ENCODE results near the gene OSBPL2.

OSBPL2 gene

GRCh38 chr20:62275219-62275618, 36.9 kb downstream of the OSBPL2 start:
- TF ChIP-seq CTCF (IDR thresholded peaks at IDR 0.05; ENCODE audit: low read depth, low read length), result no peak
- DNase-seq (ENCODE audit: low read depth, low spot score), result no peak
- in situ Hi-C loops (cut with HindIII; ENCODE audit: low sequenced_read_pairs), result no loop called here
- H3K4me3 ChIP-seq (ENCODE audit: low read depth, low read length), result no peak overlapping the region

- DNase-seq (ENCODE audit: low read depth, low spot score), result no peak
- in situ Hi-C loops (cut with HindIII; ENCODE audit: low sequenced_read_pairs), result no loop called here
Observed at GRCh38 chr20:62276439-62276838, 38.1 kb downstream of the OSBPL2 start.

GRCh38 chr20:62277253-62277652, 38.9 kb downstream of the OSBPL2 start:
- no peak for TF ChIP-seq CTCF (IDR thresholded peaks at IDR 0.05; ENCODE audit: low read depth, low read length)
- in situ Hi-C loops (cut with HindIII; ENCODE audit: low sequenced_read_pairs), result no loop called here
- DNase-seq (ENCODE audit: low read depth, low spot score), result no peak
- no peak overlapping the region for H3K4me3 ChIP-seq (ENCODE audit: low read depth, low read length)

More at GRCh38 chr20:62276439-62276838, 38.1 kb downstream of the OSBPL2 start:
- no peak for TF ChIP-seq CTCF (IDR thresholded peaks at IDR 0.05; ENCODE audit: low read depth, low read length)
- no peak overlapping the region for H3K4me3 ChIP-seq (ENCODE audit: low read depth, low read length)

GRCh38 chr20:62280303-62280702, 42.0 kb downstream of the OSBPL2 start:
- TF ChIP-seq CTCF (IDR thresholded peaks at IDR 0.05; ENCODE audit: low read depth, low read length), result no peak
- H3K4me3 ChIP-seq (ENCODE audit: low read depth, low read length), result no peak overlapping the region
- in situ Hi-C loops (cut with HindIII; ENCODE audit: low sequenced_read_pairs), result no loop called here
- DNase-seq (ENCODE audit: low read depth, low spot score), result no peak

- in situ Hi-C loops (cut with HindIII; ENCODE audit: low sequenced_read_pairs), result no loop called here
- no peak overlapping the region for H3K4me3 ChIP-seq (ENCODE audit: low read depth, low read length)
- TF ChIP-seq CTCF (IDR thresholded peaks at IDR 0.05; ENCODE audit: low read depth, low read length), result no peak
- no peak for DNase-seq (ENCODE audit: low read depth, low spot score)
Observed at GRCh38 chr20:62281161-62281933, 43.0 kb downstream of the OSBPL2 start.

GRCh38 chr20:62282103-62282502, 43.8 kb downstream of the OSBPL2 start:
- in situ Hi-C loops (cut with HindIII; ENCODE audit: low sequenced_read_pairs), result no loop called here
- DNase-seq (ENCODE audit: low read depth, low spot score), result no peak
- TF ChIP-seq CTCF (IDR thresholded peaks at IDR 0.05; ENCODE audit: low read depth, low read length), result no peak
- H3K4me3 ChIP-seq (ENCODE audit: low read depth, low read length), result no peak overlapping the region

Data from astrocyte of the spinal cord (primary cell).